WTC11 (cell line): ENCODE results near the gene FRMD4A. TPM values are rescaled to one million over a fixed set of nuclear protein-coding genes. Genes with fewer than 3 reads are reported as not detected.

Experiments used
- ATAC-seq: fragments of 200-7000 bp; cut with Tn5 transposase; 2 replicates; pipeline ENCODE4 v1.10.0; 2021; ENCODE audit warnings: mild to moderate bottlenecking, moderate library complexity
- CTCF ChIA-PET: fragments of 300-600 bp; sonication (Branson Sonifier 250); formaldehyde crosslinking; loops from one replicate; lab custom pipeline; 2021; ENCODE audit warnings: antibody characterized with exemption; lab: Charles Lee
- POLR2A ChIA-PET: fragments of 350-600 bp; sonication (Branson Sonifier 250); formaldehyde crosslinking; loops from one replicate; lab custom pipeline; 2021; ENCODE audit warnings: antibody characterized with exemption; lab: Charles Lee
- DNase-seq: peaks from one replicate; pipeline ENCODE4 v3.0.0; 2021; ENCODE audit warnings: low spot score
- H3K27ac Mint-ChIP-seq: 2 replicates; pipeline ENCODE4 v1.8.0; 2021; ENCODE audit warnings: mixed read lengths
- H3K27me3 Mint-ChIP-seq: 2 replicates; pipeline ENCODE4 v1.8.0; 2021; ENCODE audit warnings: low read depth, mild to moderate bottlenecking, moderate library complexity, mixed read lengths
- H3K36me3 Mint-ChIP-seq: 2 replicates; pipeline ENCODE4 v1.8.0; 2021; ENCODE audit warnings: mixed read lengths
- H3K4me1 Mint-ChIP-seq: 2 replicates; pipeline ENCODE4 v1.8.0; 2022; ENCODE audit warnings: mixed read lengths
- H3K4me3 Mint-ChIP-seq: 2 replicates; pipeline ENCODE4 v1.8.0; 2021; ENCODE audit warnings: mild to moderate bottlenecking, moderate library complexity, mixed read lengths
- H3K9me3 Mint-ChIP-seq: 2 replicates; pipeline ENCODE4 v1.8.0; 2021; ENCODE audit warnings: mixed read lengths
- AFF4 ChIP-seq: sonication (generic); formaldehyde crosslinking; IDR thresholded peaks from 2 replicates; pipeline ENCODE4 v1.8.1; 2023; ENCODE audit warnings: mild to moderate bottlenecking, missing genetic modification reagents, borderline replicate concordance
- FOXP1 ChIP-seq: sonication (generic); formaldehyde crosslinking; IDR thresholded peaks from 2 replicates; pipeline ENCODE4 v1.8.0; 2022; ENCODE audit warnings: missing genetic modification reagents, mild to moderate bottlenecking, moderate library complexity, borderline replicate concordance
- FOXP4 ChIP-seq: sonication (generic); formaldehyde crosslinking; IDR thresholded peaks from 2 replicates; pipeline ENCODE4 v1.8.0; 2022; ENCODE audit warnings: mild to moderate bottlenecking, missing genetic modification reagents
- HMGXB4 ChIP-seq: sonication (generic); formaldehyde crosslinking; IDR thresholded peaks from 2 replicates; pipeline ENCODE4 v1.8.1; 2023; ENCODE audit warnings: mild to moderate bottlenecking, moderate library complexity, missing genetic modification reagents
- MAX ChIP-seq: sonication (generic); formaldehyde crosslinking; IDR thresholded peaks from 2 replicates; pipeline ENCODE4 v1.8.0; 2022; ENCODE audit warnings: mild to moderate bottlenecking, missing genetic modification reagents
- NFE2L1 ChIP-seq: sonication (generic); formaldehyde crosslinking; IDR thresholded peaks from 2 replicates; pipeline ENCODE4 v1.8.1; 2023; ENCODE audit warnings: missing genetic modification reagents
- OVOL2 ChIP-seq: fragments of 250-450 bp; sonication (Bioruptor Pico); IDR thresholded peaks from 2 replicates; pipeline ENCODE4 v1.9.0; 2021; ENCODE audit warnings: mild to moderate bottlenecking, borderline replicate concordance
- PRDM15 ChIP-seq: sonication (generic); formaldehyde crosslinking; IDR thresholded peaks from 2 replicates; pipeline ENCODE4 v1.8.0; 2022; ENCODE audit warnings: missing genetic modification reagents
- PREB ChIP-seq: sonication (generic); formaldehyde crosslinking; IDR thresholded peaks from 2 replicates; pipeline ENCODE4 v1.8.1; 2022; ENCODE audit warnings: mild to moderate bottlenecking, missing genetic modification reagents, moderate library complexity, borderline replicate concordance
- PRRX2 ChIP-seq: fragments of 250-450 bp; sonication (Bioruptor Pico); IDR thresholded peaks from 2 replicates; pipeline ENCODE4 v1.8.0; 2021; ENCODE audit warnings: mild to moderate bottlenecking
- TCF7 ChIP-seq: sonication (generic); formaldehyde crosslinking; IDR thresholded peaks from 2 replicates; pipeline ENCODE4 v1.8.0; 2022; ENCODE audit warnings: mild to moderate bottlenecking, low read depth, missing genetic modification reagents, moderate library complexity
- TEAD1 ChIP-seq: sonication (generic); formaldehyde crosslinking; IDR thresholded peaks from 2 replicates; pipeline ENCODE4 v1.8.0; 2022; ENCODE audit warnings: mild to moderate bottlenecking, missing genetic modification reagents
- TEAD4 ChIP-seq: sonication (generic); formaldehyde crosslinking; IDR thresholded peaks from 2 replicates; pipeline ENCODE4 v1.8.0; 2022; ENCODE audit warnings: mild to moderate bottlenecking, missing genetic modification reagents
- ZBTB21 ChIP-seq: sonication (generic); formaldehyde crosslinking; IDR thresholded peaks from 2 replicates; pipeline ENCODE4 v1.8.1; 2023; ENCODE audit warnings: mild to moderate bottlenecking, missing genetic modification reagents, borderline replicate concordance
- ZNF138 ChIP-seq: sonication (generic); formaldehyde crosslinking; conservative IDR thresholded peaks from 2 replicates; pipeline ENCODE4 v1.8.1; 2022; ENCODE audit warnings: mild to moderate bottlenecking, moderate library complexity, missing genetic modification reagents
- ZNF219 ChIP-seq: sonication (generic); formaldehyde crosslinking; IDR thresholded peaks from 2 replicates; pipeline ENCODE4 v1.8.0; 2023; ENCODE audit warnings: missing genetic modification reagents, mild to moderate bottlenecking, borderline replicate concordance
- ZNF671 ChIP-seq: fragments of 250-450 bp; sonication (Bioruptor Pico); IDR thresholded peaks from 2 replicates; pipeline ENCODE4 v1.8.0; 2021; ENCODE audit warnings: mild to moderate bottlenecking
- total RNA-seq: library from RNA; stranded (reverse); gene quantifications from 3 replicates; pipeline ENCODE4 v1.2.3, GENCODE V29; 2021

Gene FRMD4A
- total RNA-seq, 1 experiment from 2014 or later = 35.5 TPM

- no peaks in the 10 kb centered on the region for H3K9me3 Mint-ChIP-seq
- TF ChIP-seq AFF4 (CRISPR knock-in tag) (no peak), OVOL2 (CRISPR knock-in tag) (no peak), HMGXB4 (CRISPR knock-in tag) (no peak), PRRX2 (CRISPR knock-in tag) (no peak), TEAD4 (no peak), ZNF219 (no peak), TEAD1 (peak; percentile 22; the same call in 1 of the 2 replicates), PREB (CRISPR knock-in tag) (no peak), ZNF138 (CRISPR knock-in tag) (no peak)
- DNase-seq = peak; percentile 81
- CTCF ChIA-PET = interaction anchor here (0.5 to 1.5 kb wide), 4 partner anchors 13 to 78 kb away, joined by 3 to 6 read pairs (median 4); no protein-coding TSS in a partner anchor
- H3K36me3 Mint-ChIP-seq = no peaks in the 10 kb centered on the region
- POLR2A ChIA-PET = interaction anchor here (0.8 kb wide), 1 partner anchor 73 kb away, joined by 3 read pairs; no protein-coding TSS in a partner anchor
- peak; percentile 98 for ATAC-seq
- peak overlapping the region; percentile 87 for H3K27ac Mint-ChIP-seq
- H3K4me1 Mint-ChIP-seq = peaks cover 39% of the 10 kb centered on the region
- no peaks in the 10 kb centered on the region for H3K27me3 Mint-ChIP-seq
- no peak overlapping the region; the same call in 1 of the 2 replicates for H3K4me3 Mint-ChIP-seq
Observed at GRCh38 chr10:13809427-13809826, 521.3 kb downstream of the FRMD4A start.

GRCh38 chr10:13808556-13809391, 522.0 kb downstream of the FRMD4A start:
- peak overlapping the region; percentile 87 for H3K27ac Mint-ChIP-seq
- no peak overlapping the region for H3K4me3 Mint-ChIP-seq
- DNase-seq (no peak), ATAC-seq (no peak)
- POLR2A ChIA-PET = interaction anchor here (0.8 kb wide), 1 partner anchor 73 kb away, joined by 3 read pairs; no protein-coding TSS in a partner anchor
- H3K27me3 Mint-ChIP-seq = no peaks in the 10 kb centered on the region
- no peaks in the 10 kb centered on the region for H3K36me3 Mint-ChIP-seq
- no peaks in the 10 kb centered on the region for H3K9me3 Mint-ChIP-seq
- CTCF ChIA-PET = interaction anchor here (0.5 to 1.5 kb wide), 4 partner anchors 14 to 78 kb away, joined by 3 to 6 read pairs (median 4); no protein-coding TSS in a partner anchor
- H3K4me1 Mint-ChIP-seq = peaks cover 45% of the 10 kb centered on the region
- TF ChIP-seq MAX (CRISPR knock-in tag) (0 out of 2 replicates have a peak, but pooled peaks have one; percentile 4), TCF7 (CRISPR knock-in tag) (no peak), ZBTB21 (CRISPR knock-in tag) (0 out of 2 replicates have a peak, but pooled peaks have one; percentile 20)
- TF ChIP-seq, all 79 proteins: peak for 2

GRCh38 chr10:13806419-13806818, 524.3 kb downstream of the FRMD4A start:
- peaks cover 37% of the 10 kb centered on the region for H3K4me1 Mint-ChIP-seq
- H3K36me3 Mint-ChIP-seq = no peaks in the 10 kb centered on the region
- POLR2A ChIA-PET = interaction anchor here (0.8 kb wide), 1 partner anchor 108 kb away, joined by 3 read pairs; no protein-coding TSS in a partner anchor
- DNase-seq = no peak
- H3K4me3 Mint-ChIP-seq = no peak overlapping the region
- H3K9me3 Mint-ChIP-seq = no peaks in the 10 kb centered on the region
- CTCF ChIA-PET = no interaction called here
- no peak for ATAC-seq
- H3K27me3 Mint-ChIP-seq = no peaks in the 10 kb centered on the region
- H3K27ac Mint-ChIP-seq = no peak overlapping the region
- TF ChIP-seq PRDM15 (CRISPR knock-in tag) (no peak), ZNF671 (CRISPR knock-in tag) (no peak), FOXP1 (CRISPR knock-in tag) (no peak), NFE2L1 (CRISPR knock-in tag) (no peak), FOXP4 (CRISPR knock-in tag) (no peak)
